Heart left ventricle (tissue), 16 donors: ENCODE measurements around the gene N4BP2L1. TPM values are rescaled to one million over a fixed set of nuclear protein-coding genes. Genes with fewer than 3 reads are reported as not detected.
A peak's percentile ranks its signal among the peaks of the same experiment; 100 is the strongest.

Source experiments
- ATAC-seq, 4 donors: fragments of 200-7000 bp; cut with Tn5 transposase; one replicate each; pipeline ENCODE4 v1.9.1; 2020 to 2022; ENCODE audit warnings: moderate library complexity in 4 of 4, mild to moderate bottlenecking in 3 of 4, moderate number of reproducible peaks in 1 of 4
- DNase-seq, 5 donors: peaks; one replicate each; pipeline ENCODE4 v3.0.0-alpha.2; 2020
- H3K27ac ChIP-seq, 12 donors: fragments of 200-600 bp; sonication (generic) in 4 of 12; one replicate each; pipeline versions ENCODE4 v1.5.0 to v1.8.0; 2016 to 2022; ENCODE audit warnings: mild to moderate bottlenecking in 2 of 12
- H3K27me3 ChIP-seq, 9 donors: fragments of 200-600 bp; sonication (generic) in 2 of 9; one replicate each; pipeline versions ENCODE4 v1.5.1 to v1.8.0; 2016 to 2022; ENCODE audit warnings: mild to moderate bottlenecking in 3 of 9
- H3K36me3 ChIP-seq, 9 donors: fragments of 200-600 bp; sonication (generic) in 2 of 9; one replicate each; pipeline versions ENCODE4 v1.5.0 to v1.8.0; 2018 to 2022; ENCODE audit warnings: mild to moderate bottlenecking in 2 of 9
- H3K4me1 ChIP-seq, 12 donors: fragments of 200-600 bp; sonication (generic) in 4 of 12; one replicate each; pipeline versions ENCODE4 v1.5.0 to v1.8.0; 2016 to 2022; ENCODE audit warnings: mild to moderate bottlenecking in 3 of 12
- H3K4me3 ChIP-seq, 12 donors: fragments of 200-600 bp; sonication (generic) in 4 of 12; one replicate each; pipeline versions ENCODE4 v1.5.0 to v1.8.0; 2017 to 2022; ENCODE audit warnings: mild to moderate bottlenecking in 9 of 12, moderate library complexity in 4 of 12
- H3K9me3 ChIP-seq, 12 donors: fragments of 200-600 bp; sonication (generic) in 4 of 12; one replicate each; pipeline versions ENCODE4 v1.5.0 to v1.8.0; 2016 to 2022; ENCODE audit warnings: mild to moderate bottlenecking in 1 of 12
- CTCF ChIP-seq, 12 donors: fragments of 200-600 bp; sonication (generic) in 4 of 12; IDR thresholded peaks; one replicate each; pipeline versions ENCODE4 v1.5.0 to v1.8.0; 2018 to 2022; ENCODE audit warnings: antibody characterized with exemption in 12 of 12, mild to moderate bottlenecking in 5 of 12
- POLR2A ChIP-seq, 2 donors: fragments of 450-650 bp; IDR thresholded peaks; one replicate each; pipeline ENCODE4 v1.6.1; 2017; ENCODE audit warnings: antibody characterized with exemption in 2 of 2, mild to moderate bottlenecking in 2 of 2, moderate library complexity in 2 of 2
- WGBS, 4 donors: extraction: QIAGEN DNeasy Blood & Tissue Kit in 2 of 4; methylation state at CpG; one replicate each; pipeline versions ENCODE4 v1.1.5 to v1.1.7; 2013 to 2018; 5-methylcytosine and 5-hydroxymethylcytosine counted together
- intact Hi-C, 10 donors: fragments of 100-400 bp; cut with DNase I; formaldehyde crosslinking; loops; one replicate each; pipeline versions ENCODE4 v1.11.1 to v1.14.2; 2022
- polyA plus RNA-seq, 2 donors: library from polyadenylated mRNA; stranded (reverse); fragments of 200-250 nt; gene quantifications; one replicate each; pipeline ENCODE4 v1.2.3, GENCODE V29; 2013
- total RNA-seq, 9 donors: library from RNA; depleted of rRNA in 2 of 9; stranded (reverse); fragments of >200 nt in 2 of 9; fragmentation: NEBNext Ultra II Directional in 3 of 9; extraction: Animal tissue kit (Norgen Biotek cat#: 25700) in 3 of 9; gene quantifications; one replicate each; pipeline versions ENCODE4 v1.1.0 to v1.2.4, GENCODE V29; 2016 to 2023
- donor health status: ischemic (EF 13 %, LVEDD 7.1; RV severe dilation, severe dysfunction).
- donor health status: healthy with polysubstance abuse.
- donor health status: DM: no; HTN: yes; CAD: no.
- donor health status: DM: no; HTN: no; CAD: no.
- donor health status: ischemic (EF 25% LVEDD 6.9; RV normal size, moderate dysfunction).
- donor health status: ischemic (EF 25% LVEDD 5.7; RV mildly dilated, moderate dysfunction).
- donor health status: healthy.
- donor health status: DM: yes; HTN: yes; CAD: no.
- donor health status: ischemic (EF 35%, LVEDD 5.7; RV mildly dilated, moderate dysfunction).
- donor health status: nonischemic (EF 11% LVEDD 7.7; RV severe dilation, severe dysfunction).
- donor health status: DM: yes; HTN: yes; CAD: no.
- donor health status: PGD.
- donor health status: ischemic (EF 29% LVEDD 5.4; RV normal size, mild dysfunction).
- donor health status: nonischemic (EF 23%, LVEDD 6.1; RV moderate dilation, normal function).

Gene N4BP2L1
- total and polyA plus RNA-seq, 11 donors: 2.1 to 14.8 (median 4.5) TPM

- Histone ChIP-seq H3K36me3 (peaks cover 0 to 25% (median 12%) of the 10 kb centered on the region in 9 donors), H3K9me3 (no peaks in the 10 kb centered on the region), H3K27me3 (no peaks in the 10 kb centered on the region), H3K4me3 (peak overlapping the region in 9 of 12 donors; percentile 29 to 55 (median 33)), H3K27ac (peak overlapping the region in 8 of 12 donors; percentile 11 to 65 (median 39)), H3K4me1 (peaks cover 0 to 17% (median 9%) of the 10 kb centered on the region in 12 donors)
- peak in 4 of 5 donors; percentile 39 to 71 (median 59) for DNase-seq
- no peak for TF ChIP-seq CTCF (IDR thresholded peaks at IDR 0.05)
- TF ChIP-seq POLR2A (IDR thresholded peaks at IDR 0.05): no peak
- ATAC-seq: peak; percentile 67 to 95 (median 88)
- WGBS, 4 donors: 34 to 38% (median 36%) methylated on average over 27 of the region's 27 CpGs
- intact Hi-C loops: no loop called here
These were observed 18.1 kb downstream of the N4BP2L1 start for GRCh38 chr13:32409561-32410421.

GRCh38 chr13:32409001-32409313 is 19.0 kb downstream of the N4BP2L1 start:
- H3K9me3 ChIP-seq: no peaks in the 10 kb centered on the region
- no peak for TF ChIP-seq POLR2A (IDR thresholded peaks at IDR 0.05)
- no peak for TF ChIP-seq CTCF (IDR thresholded peaks at IDR 0.05)
- peaks cover 0 to 34% (median 21%) of the 10 kb centered on the region in 9 donors for H3K36me3 ChIP-seq
- peak overlapping the region in 1 of 12 donors; percentile 48 for H3K4me3 ChIP-seq
- no peak overlapping the region for H3K27ac ChIP-seq
- 91 to 96% (median 95%) methylated on average over 6 of the region's 6 CpGs for WGBS, 4 donors
- H3K4me1 ChIP-seq: peaks cover 0 to 17% (median 9%) of the 10 kb centered on the region in 12 donors
- ATAC-seq (no peak), DNase-seq (no peak)
- intact Hi-C loops: no loop called here
- no peaks in the 10 kb centered on the region for H3K27me3 ChIP-seq

- Histone ChIP-seq H3K36me3 (peaks cover 0 to 39% (median 26%) of the 10 kb centered on the region in 9 donors), H3K27me3 (no peaks in the 10 kb centered on the region), H3K4me3 (no peak overlapping the region), H3K4me1 (peaks cover 0 to 17% (median 9%) of the 10 kb centered on the region in 12 donors), H3K9me3 (no peaks in the 10 kb centered on the region), H3K27ac (no peak overlapping the region)
- no peak for TF ChIP-seq CTCF (IDR thresholded peaks at IDR 0.05)
- TF ChIP-seq POLR2A (IDR thresholded peaks at IDR 0.05): no peak
- WGBS, 4 donors: 86 to 91% (median 89%) methylated on average over 9 of the region's 9 CpGs
- intact Hi-C loops: no loop called here
- ATAC-seq (no peak), DNase-seq (no peak)
These were observed 19.5 kb downstream of the N4BP2L1 start for GRCh38 chr13:32408296-32409000.

GRCh38 chr13:32407854-32408253 is 20.1 kb downstream of the N4BP2L1 start:
- no peaks in the 10 kb centered on the region for H3K9me3 ChIP-seq
- 96 to 100% (median 98%) methylated on average over 6 of the region's 6 CpGs for WGBS, 4 donors
- ATAC-seq: no peak
- H3K4me1 ChIP-seq: peaks cover 0 to 17% (median 9%) of the 10 kb centered on the region in 12 donors
- DNase-seq: no peak
- no peak overlapping the region for H3K27ac ChIP-seq
- H3K4me3 ChIP-seq: no peak overlapping the region
- no peaks in the 10 kb centered on the region for H3K27me3 ChIP-seq
- TF ChIP-seq POLR2A (IDR thresholded peaks at IDR 0.05) (no peak), CTCF (IDR thresholded peaks at IDR 0.05) (no peak)
- intact Hi-C loops: no loop called here
- H3K36me3 ChIP-seq: peaks cover 0 to 45% (median 30%) of the 10 kb centered on the region in 9 donors
